K562 (cell line): ENCODE results near the gene GFOD2. TPM values are rescaled to one million over a fixed set of nuclear protein-coding genes. Genes with fewer than 3 reads are reported as not detected.
A peak's percentile ranks its signal among the peaks of the same experiment; 100 is the strongest.

ENCODE experiments used
- CCNT2 ChIP-seq: IDR thresholded peaks from 2 replicates; pipeline ENCODE4 v1.6.1; 2011; ENCODE audit warnings: borderline replicate concordance, low read depth, mild to moderate bottlenecking, moderate library complexity, mixed read lengths, low read length; ENCODE audit not compliant: insufficient read length; ENCODE audit errors: extremely low read depth
- CHD1 ChIP-seq: fragments of 200-600 bp; sonication (generic); IDR thresholded peaks from one replicate; pipeline ENCODE4 v1.6.1; 2012; ENCODE audit warnings: mild to moderate bottlenecking, moderate library complexity, low read length, inconsistent platforms
- CHD2 ChIP-seq: IDR thresholded peaks from 2 replicates; pipeline ENCODE4 v1.6.1; 2011; ENCODE audit warnings: low read depth, low read length
- CREM ChIP-seq: IDR thresholded peaks from 2 replicates; pipeline ENCODE4 v1.6.1; 2014; ENCODE audit warnings: antibody characterized with exemption, low read depth
- DDX20 ChIP-seq: fragments of 450-650 bp; IDR thresholded peaks from 2 replicates; pipeline ENCODE4 v1.6.1; 2016; ENCODE audit warnings: missing genetic modification characterization, low read depth, mild to moderate bottlenecking, missing compliant biosample characterization, moderate library complexity
- FOXK2 ChIP-seq, 2 experiments: fragments of 450-650 bp; IDR thresholded peaks in 1 of 2; conservative IDR thresholded peaks in 1 of 2; 2 replicates each; pipeline ENCODE4 v1.6.1; 2016; ENCODE audit warnings: low read depth in 2 of 2, mild to moderate bottlenecking in 1 of 2
- GABPA ChIP-seq: fragments of 200-800 bp; sonication (Bioruptor generic); conservative IDR thresholded peaks from 2 replicates; pipeline ENCODE4 v1.6.1; 2016; ENCODE audit warnings: low read depth, missing genetic modification characterization, missing compliant biosample characterization
- HMGN3 ChIP-seq: IDR thresholded peaks from 2 replicates; pipeline ENCODE4 v1.6.1; 2011; ENCODE audit warnings: borderline replicate concordance, low read depth, mild to moderate bottlenecking, mixed read lengths, low read length; ENCODE audit not compliant: insufficient read length; ENCODE audit errors: extremely low read depth
- MAX ChIP-seq: sonication (generic); formaldehyde crosslinking; IDR thresholded peaks from 2 replicates; pipeline ENCODE4 v1.9.0; 2022; ENCODE audit warnings: mild to moderate bottlenecking, missing genetic modification reagents
- NCOA6 ChIP-seq: fragments of 450-650 bp; IDR thresholded peaks from 2 replicates; pipeline ENCODE4 v1.6.1; 2017; ENCODE audit warnings: mild to moderate bottlenecking
- NR2C2 ChIP-seq, 2 experiments: fragments of 200-800 bp in 1 of 2; sonication (Bioruptor generic) in 1 of 2; sonication (generic) in 1 of 2; formaldehyde crosslinking in 1 of 2; IDR thresholded peaks; 2 replicates each; pipeline versions ENCODE4 v1.6.1 to v1.8.0; 2016 to 2022; ENCODE audit warnings: mild to moderate bottlenecking in 1 of 2, missing compliant biosample characterization in 1 of 2, missing genetic modification characterization in 1 of 2, missing genetic modification reagents in 1 of 2
- PHF21A ChIP-seq: fragments of 450-650 bp; IDR thresholded peaks from 2 replicates; pipeline ENCODE4 v1.6.1; 2017; ENCODE audit warnings: low read depth, borderline replicate concordance
- POLR2A ChIP-seq: fragments of 450-650 bp; conservative IDR thresholded peaks from 2 replicates; pipeline ENCODE4 v1.6.1; 2016
- POLR2AphosphoS5 ChIP-seq: IDR thresholded peaks from 2 replicates; pipeline ENCODE4 v1.6.1; 2011; ENCODE audit warnings: mild to moderate bottlenecking, low read depth, low read length, moderate library complexity; ENCODE audit not compliant: control insufficient read depth, insufficient read depth
- RBM15 ChIP-seq: fragments of 200-400 bp; formaldehyde crosslinking; IDR thresholded peaks from 2 replicates; pipeline ENCODE4 v1.6.1; 2018; ENCODE audit warnings: mild to moderate bottlenecking, low read length, moderate library complexity; ENCODE audit not compliant: insufficient read depth
- RBM34 ChIP-seq: fragments of 200-400 bp; formaldehyde crosslinking; IDR thresholded peaks from 2 replicates; pipeline ENCODE4 v1.6.1; 2018; ENCODE audit warnings: low read length, borderline replicate concordance; ENCODE audit not compliant: insufficient read depth
- SAFB ChIP-seq: fragments of 200-400 bp; formaldehyde crosslinking; IDR thresholded peaks from 2 replicates; pipeline ENCODE4 v1.6.1; 2017; ENCODE audit warnings: low read depth, low read length, borderline replicate concordance
- STAT5B ChIP-seq: fragments of 250-450 bp; sonication (Bioruptor Pico); IDR thresholded peaks from 2 replicates; pipeline ENCODE4 v1.8.0; 2021; ENCODE audit warnings: mild to moderate bottlenecking, inconsistent platforms
- SUPT5H ChIP-seq: fragments of 450-650 bp; IDR thresholded peaks from 2 replicates; pipeline ENCODE4 v1.6.1; 2016
- TEAD4 ChIP-seq, 2 experiments: sonication (generic) in 1 of 2; formaldehyde crosslinking in 1 of 2; IDR thresholded peaks; 2 replicates each; pipeline versions ENCODE4 v1.6.1 to v1.8.0; 2012 to 2022; ENCODE audit warnings: borderline replicate concordance in 1 of 2, inconsistent platforms in 1 of 2, low read length in 1 of 2, mild to moderate bottlenecking in 1 of 2, missing genetic modification reagents in 1 of 2
- ZNF239 ChIP-seq: fragments of 250-450 bp; sonication (Bioruptor Pico); IDR thresholded peaks from 2 replicates; pipeline ENCODE4 v1.4.0; 2020; ENCODE audit warnings: mild to moderate bottlenecking
- ZNF639 ChIP-seq, 2 experiments: fragments of 200-800 bp in 1 of 2; sonication (Bioruptor generic) in 1 of 2; sonication (generic) in 1 of 2; formaldehyde crosslinking in 1 of 2; IDR thresholded peaks in 1 of 2; conservative IDR thresholded peaks in 1 of 2; 2 replicates each; pipeline versions ENCODE4 v1.5.0 to v1.6.1; 2016 to 2020; ENCODE audit warnings: missing compliant biosample characterization in 1 of 2, missing genetic modification characterization in 1 of 2, missing genetic modification reagents in 1 of 2
- polyA plus RNA-seq, 8 experiments: library from polyadenylated mRNA; depleted of rRNA in 4 of 8; stranded (reverse) in 5 of 8; unstranded in 3 of 8; fragments of >200 nt; fragmentation: Nextera tagmentation in 2 of 8; fragmentation: Illumina TruSeq in 1 of 8; extraction: Ambion mirVana in 2 of 8; extraction: Trizol in 1 of 8; gene quantifications; 2 replicates each; pipeline versions ENCODE4 v1.2.1 to v1.2.3, GENCODE V29; 2011 to 2014; ENCODE audit warnings: inconsistent platforms in 1 of 8, missing spikeins in 1 of 8
- total RNA-seq, 7 experiments: library from RNA; depleted of rRNA in 6 of 7; stranded (reverse); fragments of >200 nt in 6 of 7; fragmentation: Illumina TruSeq in 2 of 7; extraction: Trizol in 2 of 7; gene quantifications; 2 replicates each; pipeline versions ENCODE4 v1.2.1 to v1.2.3, GENCODE V29; 2011 to 2021; ENCODE audit warnings: low replicate concordance in 1 of 7
- TF ChIP-seq, protein P1 (sequence below), 2 experiments: IDR thresholded peaks; 2 replicates each; pipeline ENCODE4 v1.6.1; 2011; ENCODE audit warnings: borderline replicate concordance in 1 of 2, control low read depth in 1 of 2, low read depth in 1 of 2, low read length in 1 of 2, mild to moderate bottlenecking in 1 of 2, mixed read lengths in 1 of 2, moderate library complexity in 1 of 2; ENCODE audit not compliant: insufficient read depth in 1 of 2, insufficient read length in 1 of 2, poor library complexity in 1 of 2, severe bottlenecking in 1 of 2; ENCODE audit errors: extremely low read depth in 1 of 2

Gene GFOD2
- total and polyA plus RNA-seq, 9 of the 15 experiments (the other 6 are each of a cell fraction or from before 2014, with no cell fraction given): 1.9 to 15.8 (median 11.1) TPM

GRCh38 chr16:67659675-67660563 is 59.2 kb downstream of the GFOD2 start, which contains the start of gene ACD (continued):
- peak; percentile 72; the same call in 1 of the 2 replicates for TF ChIP-seq SUPT5H
- no peak; the same call in 1 of the 2 replicates for TF ChIP-seq TEAD4 (IDR thresholded peaks at IDR 0.05; ENCODE audit: low read length)
- peak; percentile 22; the same call in 1 of the 2 replicates for TF ChIP-seq TEAD4 (CRISPR knock-in tag; IDR thresholded peaks at IDR 0.05; ENCODE audit: borderline replicate concordance)
- no peak for TF ChIP-seq CREM
- TF ChIP-seq RBM15: no peak
- TF ChIP-seq CHD2: no peak
- no peak for TF ChIP-seq ZNF239 (CRISPR knock-in tag)
- TF ChIP-seq HMGN3: peak; percentile 37
- TF ChIP-seq DDX20 (tag): no peak
- peak; percentile 16 for TF ChIP-seq CHD1
- no peak for TF ChIP-seq STAT5B (CRISPR knock-in tag)
- TF ChIP-seq FOXK2 (conservative IDR thresholded peaks at IDR 0.05 in 1 of 2, IDR thresholded peaks at IDR 0.05 in 1 of 2; ENCODE audit: low read depth in 2 of 2): no peak
- peak; percentile 36; the same call in 1 of the 2 replicates for TF ChIP-seq NCOA6
- TF ChIP-seq, protein P1, sequence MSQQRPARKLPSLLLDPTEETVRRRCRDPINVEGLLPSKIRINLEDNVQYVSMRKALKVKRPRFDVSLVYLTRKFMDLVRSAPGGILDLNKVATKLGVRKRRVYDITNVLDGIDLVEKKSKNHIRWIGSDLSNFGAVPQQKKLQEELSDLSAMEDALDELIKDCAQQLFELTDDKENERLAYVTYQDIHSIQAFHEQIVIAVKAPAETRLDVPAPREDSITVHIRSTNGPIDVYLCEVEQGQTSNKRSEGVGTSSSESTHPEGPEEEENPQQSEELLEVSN (IDR thresholded peaks at IDR 0.05; ENCODE audit: borderline replicate concordance in 1 of 2, extremely low read depth in 1 of 2, insufficient read depth in 1 of 2, insufficient read length in 1 of 2, low read depth in 1 of 2, low read length in 1 of 2, poor library complexity in 1 of 2, severe bottlenecking in 1 of 2): peak in 1 of 2 experiments; percentile 87
- peak; percentile 49; the same call in 1 of the 2 replicates for TF ChIP-seq NR2C2 (CRISPR knock-in tag; IDR thresholded peaks at IDR 0.05)
- no peak; the same call in 1 of the 2 replicates for TF ChIP-seq NR2C2 (tag; IDR thresholded peaks at IDR 0.05)
- TF ChIP-seq SAFB: peak; percentile 55; the same call in 1 of the 2 replicates
- TF ChIP-seq POLR2A: peak; percentile 78
- TF ChIP-seq GABPA (tag): peak; percentile 85
- TF ChIP-seq RBM34: no peak
- no peak for TF ChIP-seq ZNF639 (CRISPR knock-in tag; conservative IDR thresholded peaks at IDR 0.05 in 1 of 2, IDR thresholded peaks at IDR 0.05 in 1 of 2)
- TF ChIP-seq CCNT2: peak; percentile 43
- TF ChIP-seq MAX (CRISPR knock-in tag): peak; percentile 86
- TF ChIP-seq PHF21A: no peak
- TF ChIP-seq POLR2AphosphoS5: peak; percentile 54; the same call in 1 of the 2 replicates
